AG10803 (cell line): ENCODE results near the gene LRRC61.
A peak's percentile ranks its signal among the peaks of the same experiment; 100 is the strongest.

ENCODE experiments used
- DNase-seq: peaks from one replicate; pipeline ENCODE4 v3.0.0; 2010; ENCODE audit warnings: low read depth
- H3K4me3 ChIP-seq: 2 replicates; pipeline ENCODE4 v1.5.1; 2011; ENCODE audit warnings: mild to moderate bottlenecking, low read length, control low read depth
- TF ChIP-seq, protein P1 (sequence below): conservative IDR thresholded peaks from 2 replicates; pipeline ENCODE4 v1.5.1; 2011; ENCODE audit warnings: mild to moderate bottlenecking, low read length, control low read depth, inconsistent platforms

The LRRC61 gene

GRCh38 chr7:150323682-150324372 is 672 bp downstream of the LRRC61 start:
- no peak overlapping the region for H3K4me3 ChIP-seq
- DNase-seq, result no peak
- TF ChIP-seq, protein P1, sequence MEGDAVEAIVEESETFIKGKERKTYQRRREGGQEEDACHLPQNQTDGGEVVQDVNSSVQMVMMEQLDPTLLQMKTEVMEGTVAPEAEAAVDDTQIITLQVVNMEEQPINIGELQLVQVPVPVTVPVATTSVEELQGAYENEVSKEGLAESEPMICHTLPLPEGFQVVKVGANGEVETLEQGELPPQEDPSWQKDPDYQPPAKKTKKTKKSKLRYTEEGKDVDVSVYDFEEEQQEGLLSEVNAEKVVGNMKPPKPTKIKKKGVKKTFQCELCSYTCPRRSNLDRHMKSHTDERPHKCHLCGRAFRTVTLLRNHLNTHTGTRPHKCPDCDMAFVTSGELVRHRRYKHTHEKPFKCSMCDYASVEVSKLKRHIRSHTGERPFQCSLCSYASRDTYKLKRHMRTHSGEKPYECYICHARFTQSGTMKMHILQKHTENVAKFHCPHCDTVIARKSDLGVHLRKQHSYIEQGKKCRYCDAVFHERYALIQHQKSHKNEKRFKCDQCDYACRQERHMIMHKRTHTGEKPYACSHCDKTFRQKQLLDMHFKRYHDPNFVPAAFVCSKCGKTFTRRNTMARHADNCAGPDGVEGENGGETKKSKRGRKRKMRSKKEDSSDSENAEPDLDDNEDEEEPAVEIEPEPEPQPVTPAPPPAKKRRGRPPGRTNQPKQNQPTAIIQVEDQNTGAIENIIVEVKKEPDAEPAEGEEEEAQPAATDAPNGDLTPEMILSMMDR, result no peak

GRCh38 chr7:150324373-150324961 is 1.3 kb downstream of the LRRC61 start:
- TF ChIP-seq, protein P1, result no peak
- DNase-seq, result no peak
- no peak overlapping the region for H3K4me3 ChIP-seq

DNA sequence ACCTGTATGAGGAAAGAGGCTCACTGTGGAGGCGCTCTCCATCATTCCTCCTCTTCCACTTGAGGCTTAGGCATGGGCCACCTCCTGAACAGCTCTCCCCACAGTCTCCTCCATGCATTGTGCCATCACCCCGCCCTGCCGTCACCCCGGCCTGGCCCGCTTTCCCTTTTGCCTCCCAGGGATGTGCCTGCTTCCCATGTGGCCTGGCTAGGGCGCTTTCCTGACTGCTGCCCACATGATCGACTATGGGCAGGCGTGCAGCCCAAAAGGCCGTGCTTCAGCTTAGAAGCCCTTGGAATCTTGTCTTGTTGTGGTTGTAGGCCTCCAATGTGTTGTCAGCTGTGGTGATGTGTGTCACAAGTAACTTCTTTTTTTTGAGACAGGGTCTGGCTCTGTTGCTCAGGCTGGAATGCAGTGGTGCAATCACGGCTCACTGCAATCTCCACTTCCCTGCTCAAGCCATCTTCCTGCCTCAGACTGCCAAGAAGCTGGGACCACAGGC is 2.0 kb downstream of the LRRC61 start:
- TF ChIP-seq, protein P1, result no peak
- DNase-seq, result peak; percentile 94
- H3K4me3 ChIP-seq, result no peak overlapping the region

GRCh38 chr7:150325901-150326300 is 2.7 kb downstream of the LRRC61 start:
- no peak overlapping the region for H3K4me3 ChIP-seq
- TF ChIP-seq, protein P1, result no peak

GRCh38 chr7:150326657-150327268 is 3.6 kb downstream of the LRRC61 start:
- no peak overlapping the region for H3K4me3 ChIP-seq

More at GRCh38 chr7:150325901-150326300, 2.7 kb downstream of the LRRC61 start:
- DNase-seq, result no peak

DNA sequence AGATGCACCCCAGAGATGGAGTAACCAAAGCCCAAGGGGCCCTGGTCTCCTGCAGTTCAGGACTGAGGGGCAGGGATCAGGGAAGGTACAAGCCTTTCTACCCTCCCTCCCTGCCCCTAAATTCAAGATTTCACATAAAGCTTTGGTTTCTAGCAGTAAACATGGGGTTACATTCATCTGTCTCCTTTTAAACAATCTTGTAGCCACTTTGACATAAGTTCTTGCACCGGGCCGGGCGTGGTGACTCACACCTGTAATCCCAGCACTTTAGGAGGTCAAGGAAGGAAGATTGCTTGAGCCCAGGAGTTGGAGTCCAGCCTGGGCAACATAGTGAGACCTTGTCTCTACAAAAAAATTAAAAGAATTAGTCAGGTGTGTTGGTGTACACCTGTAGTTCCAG is 4.2 kb downstream of the LRRC61 start:
- no peak for DNase-seq
- H3K4me3 ChIP-seq, result no peak overlapping the region
- TF ChIP-seq, protein P1, result no peak

More at GRCh38 chr7:150326657-150327268, 3.6 kb downstream of the LRRC61 start:
- TF ChIP-seq, protein P1, result no peak
- no peak for DNase-seq
